ENCODE results near the gene PTPN1. TPM values are rescaled to one million over a fixed set of nuclear protein-coding genes. Genes with fewer than 3 reads are reported as not detected.

PTPN1 gene
- total and polyA plus RNA-seq, 2 donors (not counting 3 experiments of a cell fraction or from before 2014, with no cell fraction given) = 41.1 to 64.3 TPM

DNA sequence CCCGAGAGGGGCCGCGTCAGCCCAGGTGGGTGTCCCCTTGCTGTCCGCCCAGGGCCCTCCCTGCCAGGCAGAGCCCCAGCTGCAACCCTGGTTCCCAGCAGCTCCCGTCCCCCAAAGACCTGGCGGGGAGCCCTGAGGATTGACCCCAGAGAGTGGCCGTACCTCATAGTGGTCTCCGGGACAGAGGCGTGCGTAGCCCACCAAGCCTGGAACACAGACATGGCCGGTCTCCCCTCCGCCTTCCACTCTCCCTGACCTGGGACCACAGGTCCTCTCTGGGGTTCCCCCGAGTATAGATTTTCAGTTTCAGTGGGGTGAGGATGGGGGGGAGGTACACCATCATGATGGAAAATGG, 98.5 kb downstream of the PTPN1 start:
- BruUV-seq (replicated peaks) = no TSS peak
- POLR2A ChIA-PET = no interaction called here
- Histone ChIP-seq H3K4me1 (ENCODE audit: control insufficient read depth, extremely low read depth, insufficient read depth, low read length) (no peaks in the 10 kb centered on the region), H2AFZ (ENCODE audit: low read depth, low read length) (no peak overlapping the region), H3K9me1 (replicated peaks; ENCODE audit: control insufficient read depth, extremely low read depth, insufficient read depth, low read length) (no peaks in the 10 kb centered on the region), H3K4me2 (ENCODE audit: insufficient read depth, low read length) (no peak overlapping the region), H3K4me3 (replicated peaks in 1 of 3; ENCODE audit: insufficient read depth in 1 of 3, low read depth in 1 of 3, low read length in 3 of 3) (no peak overlapping the region), H3K9me3 (replicated peaks; ENCODE audit: control insufficient read depth, insufficient read depth, low read length) (no peaks in the 10 kb centered on the region), H3K9ac (replicated peaks; ENCODE audit: extremely low read depth, insufficient read depth, low read length) (no peak overlapping the region), H3K79me2 (ENCODE audit: control insufficient read depth, insufficient read depth, low read length) (no peaks in the 10 kb centered on the region), H4K20me1 (replicated peaks; ENCODE audit: control insufficient read depth, extremely low read depth, insufficient read depth, low read length) (no peaks in the 10 kb centered on the region), H3K27me3 (ENCODE audit: control insufficient read depth in 2 of 2, insufficient read depth in 2 of 2, low read length in 2 of 2) (no peaks in the 10 kb centered on the region), H3K36me3 (ENCODE audit: control insufficient read depth in 2 of 2, extremely low read depth in 1 of 2, insufficient read depth in 2 of 2, low read length in 2 of 2) (no peaks in the 10 kb centered on the region), H3K27ac (ENCODE audit: insufficient read depth, low read depth, low read length) (no peak overlapping the region)
- FAIRE-seq (no peak), DNase-seq (ENCODE audit: low read depth, low spot score) (no peak)
- no peak for TF ChIP-seq EZH2 (IDR thresholded peaks at IDR 0.05; ENCODE audit: borderline replicate concordance, low read depth, low read length, severe bottlenecking)
- TF ChIP-seq GATA2 (IDR thresholded peaks at IDR 0.05; ENCODE audit: insufficient read depth, insufficient read length, low read depth, low read length) = no peak
- no peak for TF ChIP-seq POLR2AphosphoS5 (IDR thresholded peaks at IDR 0.05; ENCODE audit: insufficient read depth, low read depth, low read length)
- no peak for TF ChIP-seq FOS (IDR thresholded peaks at IDR 0.05; ENCODE audit: borderline replicate concordance, insufficient read depth, low read length)
- TF ChIP-seq MYC (IDR thresholded peaks at IDR 0.05; ENCODE audit: low read depth, low read length) = no peak
- TF ChIP-seq, protein P1, sequence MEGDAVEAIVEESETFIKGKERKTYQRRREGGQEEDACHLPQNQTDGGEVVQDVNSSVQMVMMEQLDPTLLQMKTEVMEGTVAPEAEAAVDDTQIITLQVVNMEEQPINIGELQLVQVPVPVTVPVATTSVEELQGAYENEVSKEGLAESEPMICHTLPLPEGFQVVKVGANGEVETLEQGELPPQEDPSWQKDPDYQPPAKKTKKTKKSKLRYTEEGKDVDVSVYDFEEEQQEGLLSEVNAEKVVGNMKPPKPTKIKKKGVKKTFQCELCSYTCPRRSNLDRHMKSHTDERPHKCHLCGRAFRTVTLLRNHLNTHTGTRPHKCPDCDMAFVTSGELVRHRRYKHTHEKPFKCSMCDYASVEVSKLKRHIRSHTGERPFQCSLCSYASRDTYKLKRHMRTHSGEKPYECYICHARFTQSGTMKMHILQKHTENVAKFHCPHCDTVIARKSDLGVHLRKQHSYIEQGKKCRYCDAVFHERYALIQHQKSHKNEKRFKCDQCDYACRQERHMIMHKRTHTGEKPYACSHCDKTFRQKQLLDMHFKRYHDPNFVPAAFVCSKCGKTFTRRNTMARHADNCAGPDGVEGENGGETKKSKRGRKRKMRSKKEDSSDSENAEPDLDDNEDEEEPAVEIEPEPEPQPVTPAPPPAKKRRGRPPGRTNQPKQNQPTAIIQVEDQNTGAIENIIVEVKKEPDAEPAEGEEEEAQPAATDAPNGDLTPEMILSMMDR (IDR thresholded peaks at IDR 0.05; ENCODE audit: extremely low read depth in 1 of 2, insufficient read depth in 1 of 2, low read depth in 1 of 2, low read length in 2 of 2) = no peak
- TF ChIP-seq, protein P2, sequence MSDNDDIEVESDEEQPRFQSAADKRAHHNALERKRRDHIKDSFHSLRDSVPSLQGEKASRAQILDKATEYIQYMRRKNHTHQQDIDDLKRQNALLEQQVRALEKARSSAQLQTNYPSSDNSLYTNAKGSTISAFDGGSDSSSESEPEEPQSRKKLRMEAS (IDR thresholded peaks at IDR 0.05; ENCODE audit: insufficient read depth, insufficient read length) = no peak
- no peak for TF ChIP-seq JUN (IDR thresholded peaks at IDR 0.05; ENCODE audit: borderline replicate concordance, insufficient read depth, insufficient read length, low read depth)
- no peak for TF ChIP-seq POLR2A (IDR thresholded peaks at IDR 0.05; ENCODE audit: low read depth, low read length)
- dilution Hi-C loops (cut with MboI; ENCODE audit: extremely low pct_ligation_motif_present, low sequenced_read_pairs) = no loop called here
- CTCF ChIA-PET = interaction anchor here (1.9 kb wide), 1 partner anchor 141 kb away, joined by 5 read pairs; no protein-coding TSS in a partner anchor
- intact Hi-C loops (cut with micrococcal nuclease) = no loop called here

Data from endothelial cell of umbilical vein (primary cell).